ENCODE data around the gene TP53AIP1.

Gene TP53AIP1

GRCh38 chr11:128890543-128891368 lies 51.9 kb downstream of the TP53AIP1 start, which contains the start of gene KCNJ5:
KCNJ5 (plus strand) TSS chr11:128891356; CDS start chr11:128911274, 19,918 bp downstream.
- no peak for DNase-seq (ENCODE audit: low read depth in 2 of 2)

DNA sequence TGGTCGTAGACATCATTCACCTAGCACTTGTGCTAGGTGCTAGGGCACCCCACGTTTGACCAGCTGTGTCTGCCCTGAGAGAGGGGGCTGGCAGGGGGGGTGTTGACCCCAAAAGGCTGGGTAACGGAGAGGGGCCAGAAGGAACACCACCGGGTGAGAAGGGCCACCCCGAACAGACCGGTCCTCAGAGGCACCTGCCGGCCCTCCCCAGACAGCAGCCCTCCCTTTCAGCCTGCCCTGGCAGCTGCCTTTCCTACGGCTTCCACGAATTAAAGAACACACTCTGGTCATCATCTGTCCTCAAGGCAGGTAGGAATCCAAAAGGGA lies 52.5 kb downstream of the TP53AIP1 start:
- no peak for DNase-seq (ENCODE audit: low read depth in 2 of 2)

DNA sequence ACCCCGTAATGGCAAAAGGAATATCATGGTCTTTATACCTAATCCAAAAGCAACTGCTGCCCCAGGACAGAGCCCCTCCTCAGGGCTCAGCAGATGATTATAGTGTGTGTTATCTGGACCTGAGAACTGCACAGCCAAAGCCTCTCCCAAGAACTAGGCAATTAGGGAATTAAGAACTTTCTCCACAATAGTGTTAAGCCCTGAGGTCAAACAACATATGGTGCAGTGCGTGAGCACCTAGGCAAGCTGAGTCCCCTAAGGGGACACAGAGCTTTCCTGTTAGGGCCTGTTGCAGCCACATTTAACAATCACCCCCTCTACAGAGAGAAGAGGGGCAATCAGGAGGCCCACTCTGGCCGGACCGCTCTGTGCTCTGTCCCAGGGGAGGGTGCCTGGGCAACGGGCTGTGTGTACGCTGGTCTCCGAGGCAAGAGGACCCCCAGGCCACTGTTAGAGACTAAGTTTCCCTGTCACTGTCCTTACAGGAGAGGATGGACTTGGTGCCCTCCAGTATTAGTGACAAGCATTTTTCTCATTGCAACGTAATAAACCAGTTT lies 52.9 kb downstream of the TP53AIP1 start:
- DNase-seq (ENCODE audit: low read depth in 2 of 2), result no peak

- DNase-seq (ENCODE audit: low read depth in 2 of 2), result no peak
Observed at GRCh38 chr11:128888034-128888985, 54.4 kb downstream of the TP53AIP1 start.

DNA sequence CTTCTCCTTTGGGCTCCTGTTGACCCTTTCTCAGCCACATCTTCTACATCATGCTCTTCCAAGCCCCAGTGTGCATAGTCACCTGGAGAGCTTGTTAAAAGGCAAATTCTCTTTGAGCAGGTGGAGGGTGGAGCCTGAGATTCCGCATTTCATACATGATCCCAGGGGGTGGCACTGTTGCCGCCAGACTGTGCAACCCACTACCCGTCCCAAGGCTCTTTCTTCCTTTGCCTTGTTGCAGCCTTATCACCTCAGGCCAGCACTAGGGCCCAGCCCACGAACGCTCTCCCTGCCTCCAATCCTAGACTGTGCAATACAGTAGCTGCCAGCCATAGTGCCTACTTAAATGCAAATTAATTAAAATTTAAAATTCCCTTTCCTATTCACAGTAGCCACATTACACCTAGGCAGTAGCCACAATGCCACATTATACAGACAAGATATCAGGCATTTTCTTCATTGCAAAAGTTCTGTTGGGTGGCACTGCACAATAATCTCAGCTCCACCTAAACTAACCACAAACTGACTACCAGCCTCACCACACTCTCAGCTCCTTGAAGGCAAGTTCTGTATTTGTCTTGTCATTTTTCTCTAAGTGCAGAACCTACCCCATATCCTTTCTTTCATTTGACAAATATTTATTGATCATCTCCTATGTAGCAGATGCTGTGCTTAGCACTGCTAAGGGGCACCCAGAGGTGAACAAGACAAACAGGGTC lies 56.1 kb downstream of the TP53AIP1 start:
- no peak for DNase-seq (ENCODE audit: low read depth in 2 of 2)
